Body of pancreas (tissue), 4 donors: ENCODE measurements around the gene RREB1.

Source experiments
- CTCF ChIP-seq, 7 experiments: fragments of 450-650 bp in 4 of 7; fragments of 200-600 bp in 3 of 7; sonication (generic) in 3 of 7; IDR thresholded peaks; one replicate each; pipeline ENCODE4 v1.5.1; 2016 to 2019; ENCODE audit warnings: antibody characterized with exemption in 7 of 7
- POLR2A ChIP-seq, 3 donors: fragments of 450-650 bp; IDR thresholded peaks; one replicate each; pipeline ENCODE4 v1.6.1; 2016; ENCODE audit warnings: antibody characterized with exemption in 3 of 3, mild to moderate bottlenecking in 2 of 3

GRCh38 chr6:7134999-7135745 is 27.4 kb downstream of the RREB1 start:
- TF ChIP-seq POLR2A (IDR thresholded peaks at IDR 0.05) (no peak), CTCF (IDR thresholded peaks at IDR 0.05) (no peak)
